ENCODE results near the gene PAPOLA. TPM values are rescaled to one million over a fixed set of nuclear protein-coding genes. Genes with fewer than 3 reads are reported as not detected.

PAPOLA gene
- total RNA-seq, 1 experiment from 2014 or later, result 52.9 TPM

DNA sequence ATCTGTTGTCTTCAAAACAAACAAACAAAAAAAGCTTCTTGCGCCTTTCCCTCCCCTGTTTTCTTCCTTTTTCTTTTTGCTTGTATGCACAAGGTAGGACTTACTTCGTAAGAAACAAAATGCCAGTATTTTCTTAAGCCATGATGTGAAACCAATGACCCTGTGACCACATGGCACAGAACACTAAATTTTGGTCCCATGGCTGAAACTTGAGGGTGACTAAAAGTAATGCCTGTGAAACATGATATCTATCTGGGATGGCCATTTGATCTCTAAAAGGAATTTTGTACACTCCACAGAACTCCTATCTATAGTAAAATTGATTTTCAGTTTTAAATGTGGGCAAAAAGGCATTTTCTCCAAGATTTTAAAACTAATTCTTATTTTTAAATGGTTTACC lies 63.6 kb downstream of the PAPOLA start:
- DNase-seq (ENCODE audit: low spot score), result no peak

GRCh38 chr14:96567289-96567899 lies 65.2 kb downstream of the PAPOLA start:
- peak; percentile 12 for DNase-seq (ENCODE audit: low spot score)

- DNase-seq (ENCODE audit: low spot score), result no peak
Observed at GRCh38 chr14:96568621-96569020, 66.4 kb downstream of the PAPOLA start.

DNA sequence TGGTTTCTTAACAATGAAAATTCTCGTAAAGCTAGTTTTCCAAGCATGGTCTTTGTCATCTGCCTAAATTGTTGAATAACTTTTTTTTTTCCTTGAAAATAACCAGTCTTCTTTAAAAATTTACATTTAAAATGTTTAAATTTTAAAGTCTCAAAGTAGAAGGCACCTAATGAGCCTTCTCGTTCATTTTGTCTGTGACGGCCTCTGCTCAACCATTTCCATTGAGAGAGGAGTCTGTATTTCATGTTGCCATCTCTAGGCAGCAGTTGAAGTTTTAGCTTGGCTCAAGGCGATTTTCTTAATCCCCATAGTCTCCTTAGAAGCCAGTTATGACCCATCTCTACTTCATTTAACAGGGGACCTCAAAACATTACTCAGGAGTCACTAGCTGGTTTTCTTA lies 69.1 kb downstream of the PAPOLA start:
- no peak for DNase-seq (ENCODE audit: low spot score)

DNA sequence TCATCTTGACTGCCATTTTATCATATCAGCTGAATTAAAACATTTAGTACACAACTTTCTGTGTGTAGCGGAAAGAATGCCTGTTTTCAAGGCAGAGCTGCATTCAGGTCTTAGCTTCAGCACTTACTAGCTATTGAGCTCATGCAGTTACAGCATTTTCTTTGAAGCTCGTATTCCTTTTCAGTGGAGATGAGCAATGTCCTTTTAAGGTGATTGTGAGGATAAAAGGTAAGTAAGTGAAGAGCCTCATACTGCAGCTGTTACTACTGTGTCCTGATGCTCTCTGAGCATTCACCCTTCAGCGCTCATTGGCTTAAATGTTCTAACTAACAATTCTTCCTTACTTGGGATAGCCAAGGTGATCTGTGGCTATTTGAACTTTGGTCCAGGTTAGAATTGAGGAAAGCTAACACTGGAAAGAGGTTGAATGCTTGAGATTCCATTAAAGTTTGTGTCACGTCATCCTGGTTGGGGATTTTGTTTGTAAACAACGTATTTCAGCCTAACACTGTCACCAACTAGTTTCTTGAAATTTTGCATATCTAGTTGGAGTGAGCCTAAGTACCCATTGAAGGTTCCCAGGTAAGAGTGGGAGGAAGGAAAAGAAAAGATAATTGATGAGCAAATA lies 71.4 kb downstream of the PAPOLA start:
- DNase-seq (ENCODE audit: low spot score), result no peak

DNA sequence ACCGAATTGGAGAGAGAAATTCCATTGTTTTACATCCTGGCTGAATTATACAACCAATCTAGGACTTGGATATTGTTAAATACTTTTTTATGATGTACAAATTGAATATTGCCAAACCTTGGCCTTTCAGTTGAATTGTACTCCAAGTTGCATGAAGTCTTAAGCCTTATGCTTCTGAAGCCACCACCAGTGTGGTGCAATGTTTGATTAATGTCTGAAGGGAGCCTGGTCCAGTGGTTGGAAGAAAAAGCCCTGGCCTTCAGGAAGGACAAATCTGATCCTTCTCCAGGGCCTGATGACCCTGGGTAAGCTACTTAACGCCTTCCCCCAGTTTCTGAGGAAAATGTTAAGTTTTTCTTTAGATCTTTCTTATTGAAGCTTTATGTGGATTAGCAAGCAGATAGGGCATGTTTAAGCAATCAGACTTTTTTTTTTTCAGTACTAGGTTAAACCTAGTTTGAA lies 72.0 kb downstream of the PAPOLA start:
- DNase-seq (ENCODE audit: low spot score), result no peak

DNA sequence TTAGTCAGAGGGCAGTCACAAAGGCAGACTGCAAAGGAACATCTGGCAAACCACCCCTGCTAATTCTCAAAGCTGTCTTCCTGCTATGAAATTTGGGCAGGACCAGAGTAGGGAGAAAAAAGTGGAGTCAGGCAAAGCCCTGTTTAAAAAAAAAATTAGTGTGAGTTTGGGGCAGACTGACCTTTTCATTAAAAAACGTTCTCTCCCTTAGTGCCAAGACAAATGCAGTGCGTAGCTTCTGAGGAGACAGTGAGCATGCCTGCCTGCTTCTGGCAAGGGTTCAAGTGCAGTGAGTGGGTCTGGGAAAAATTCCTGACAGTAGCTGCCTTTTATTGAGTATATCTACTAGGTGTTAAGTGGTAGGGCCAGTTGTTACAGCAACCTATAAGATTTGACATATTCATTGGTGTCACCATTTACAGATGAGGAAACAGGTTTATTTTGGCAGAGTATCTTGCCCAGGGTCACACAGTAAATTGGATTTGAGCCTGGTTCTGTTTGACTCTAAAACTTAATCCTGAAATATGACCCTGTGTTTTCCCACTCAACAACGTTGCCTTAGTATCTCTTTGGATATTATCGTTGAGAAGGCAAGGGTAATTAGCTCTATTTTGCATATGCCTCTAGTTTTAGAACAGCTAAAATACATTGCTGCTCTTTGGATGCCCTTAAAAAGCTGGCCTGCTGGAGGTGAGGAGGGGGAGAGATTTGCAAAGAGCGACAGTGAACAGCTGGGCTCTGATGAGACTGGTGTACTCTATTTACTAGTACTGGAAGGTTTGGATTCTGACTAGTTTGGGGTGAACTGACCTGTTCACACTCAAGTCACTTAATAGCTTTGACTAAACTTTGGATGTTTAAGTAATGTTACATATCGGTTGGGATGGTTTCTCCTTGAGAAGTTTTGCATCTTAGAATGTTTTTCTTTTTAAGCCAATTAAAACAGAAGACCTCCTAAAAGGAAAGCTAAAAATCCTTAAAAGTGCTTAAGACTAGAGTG lies 72.8 kb downstream of the PAPOLA start:
- DNase-seq (ENCODE audit: low spot score), result no peak

- DNase-seq (ENCODE audit: low spot score), result no peak
Observed at GRCh38 chr14:96576359-96576758, 74.2 kb downstream of the PAPOLA start.

DNA sequence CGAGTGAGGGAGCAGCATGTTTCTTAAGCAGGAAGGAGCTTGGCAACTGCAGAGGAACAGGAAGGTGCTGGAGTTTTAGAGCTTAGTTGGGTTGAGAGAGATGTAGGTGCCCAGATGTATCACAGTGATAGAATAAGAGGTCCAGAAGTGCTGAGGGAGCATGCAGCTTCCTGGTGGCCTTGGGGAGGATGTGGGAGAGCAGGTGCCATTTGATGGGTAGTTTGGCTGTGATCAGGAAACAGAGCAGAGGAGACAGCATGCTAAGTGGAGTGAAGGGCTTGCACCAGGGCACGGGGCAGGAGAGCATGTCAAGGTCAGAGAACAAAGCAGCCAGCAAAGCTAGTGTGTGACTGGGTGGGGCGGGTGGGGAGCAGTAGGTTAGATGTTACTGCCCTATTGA lies 74.8 kb downstream of the PAPOLA start:
- no peak for DNase-seq (ENCODE audit: low spot score)

DNA sequence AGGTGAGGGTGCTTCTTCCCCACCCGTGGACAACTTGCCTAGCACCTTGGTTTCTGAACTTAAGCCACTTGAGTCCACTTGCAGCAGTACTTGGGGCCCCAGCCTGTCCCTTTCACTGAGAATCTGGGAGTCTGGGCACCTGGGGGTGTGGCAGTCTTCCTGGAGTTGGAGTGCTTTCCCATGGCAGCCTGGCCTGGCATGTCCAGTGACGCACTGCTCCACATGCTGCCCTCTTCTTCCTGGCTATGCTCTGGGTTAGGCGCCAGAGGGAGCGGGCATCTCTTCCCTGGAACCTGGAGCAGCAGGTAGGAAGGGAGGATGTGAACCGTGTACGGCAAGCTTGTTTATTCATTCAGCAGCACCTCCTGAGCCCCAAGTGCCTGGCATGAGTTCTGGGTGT lies 76.4 kb downstream of the PAPOLA start:
- DNase-seq (ENCODE audit: low spot score), result no peak

- DNase-seq (ENCODE audit: low spot score), result no peak
Observed at GRCh38 chr14:96579358-96579757, 77.2 kb downstream of the PAPOLA start.

DNA sequence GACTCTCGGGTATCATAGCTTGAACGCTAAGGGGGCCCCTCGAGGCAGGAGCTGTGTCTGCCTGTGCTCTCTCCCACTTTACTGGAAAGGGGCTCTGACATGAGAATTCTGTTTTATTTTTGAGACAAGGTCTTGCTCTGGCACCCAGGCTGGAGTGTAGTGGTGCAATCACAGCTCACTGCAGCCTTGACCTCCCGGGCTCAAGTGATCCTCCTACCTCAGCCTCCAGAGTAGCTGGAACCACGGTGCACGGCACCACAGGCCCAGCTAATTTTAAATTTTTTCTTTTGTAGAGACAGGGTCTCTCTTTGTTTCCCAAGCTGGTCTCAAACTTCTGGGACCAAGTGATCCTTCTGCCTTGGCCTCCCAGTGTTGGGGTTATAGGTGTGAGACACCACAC lies 77.7 kb downstream of the PAPOLA start:
- no peak for DNase-seq (ENCODE audit: low spot score)

- no peak for DNase-seq (ENCODE audit: low spot score)
Observed at GRCh38 chr14:96580566-96580965, 78.4 kb downstream of the PAPOLA start.

DNA sequence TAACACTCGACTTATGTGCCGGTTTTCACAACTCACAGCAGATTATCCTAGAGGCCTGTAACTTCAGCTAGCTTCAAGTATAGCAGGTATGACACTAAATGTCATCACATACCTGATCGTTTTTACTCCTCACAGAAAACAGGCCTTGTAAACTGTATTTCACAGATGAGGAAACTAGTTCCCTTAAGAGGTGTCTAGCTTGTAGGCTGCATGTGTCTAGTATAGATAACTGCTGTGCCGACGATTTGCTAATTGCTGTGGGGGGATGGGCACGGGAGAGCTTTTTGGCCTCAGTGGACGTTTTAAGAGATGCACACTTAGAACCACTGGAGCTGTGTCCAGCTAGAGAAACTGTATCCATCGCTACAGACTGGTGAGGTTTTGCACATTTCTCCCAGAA lies 78.8 kb downstream of the PAPOLA start:
- no peak for DNase-seq (ENCODE audit: low spot score)

DNA sequence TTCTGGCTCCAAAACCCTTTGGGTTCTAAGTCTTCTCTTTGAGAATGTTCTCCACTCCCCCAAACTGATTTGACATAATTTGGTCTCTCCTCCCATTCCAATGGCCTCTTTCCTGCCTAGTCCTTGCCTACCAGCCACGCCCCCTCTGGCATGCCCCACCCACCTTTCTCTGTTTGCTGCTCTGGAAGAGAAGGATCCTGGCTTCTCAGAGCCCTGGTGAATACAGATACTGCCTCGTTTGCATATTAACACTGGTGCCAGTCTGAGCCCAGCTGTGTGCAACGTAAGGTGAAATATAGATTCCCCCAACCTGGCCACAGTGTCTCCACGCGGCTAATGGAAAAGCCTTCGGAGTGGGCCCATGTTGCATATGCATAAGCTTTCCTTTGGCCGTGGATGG lies 79.7 kb downstream of the PAPOLA start:
- DNase-seq (ENCODE audit: low spot score), result no peak

- DNase-seq (ENCODE audit: low spot score), result no peak
Observed at GRCh38 chr14:96582411-96582961, 80.3 kb downstream of the PAPOLA start.

- no peak for DNase-seq (ENCODE audit: low spot score)
Observed at GRCh38 chr14:96582995-96583394, 80.8 kb downstream of the PAPOLA start.

DNA sequence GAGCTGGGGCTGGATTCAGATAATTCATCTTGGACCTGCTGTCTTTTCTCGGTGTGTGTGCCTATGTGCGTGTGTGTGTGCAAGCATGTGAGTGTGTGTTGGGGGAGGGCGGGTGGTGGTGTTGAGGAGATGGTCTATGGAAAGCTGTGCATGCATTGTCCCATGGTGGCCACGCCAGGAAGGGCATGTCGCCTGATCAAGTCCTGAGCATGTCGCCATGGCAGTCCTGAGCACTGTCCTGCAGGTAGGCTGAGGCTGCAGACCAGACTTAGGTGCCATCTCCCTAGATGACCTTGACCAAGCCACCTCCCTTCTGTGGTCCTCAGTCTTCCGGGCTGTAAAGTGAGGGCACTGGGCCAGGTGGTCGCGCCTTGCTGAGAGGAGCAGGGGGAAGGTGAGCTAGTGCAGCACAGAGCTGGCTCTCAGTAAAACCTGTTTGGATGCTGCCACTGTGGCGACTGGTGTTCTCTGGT lies 81.4 kb downstream of the PAPOLA start:
- DNase-seq (ENCODE audit: low spot score), result no peak

GRCh38 chr14:96584199-96584906 lies 82.2 kb downstream of the PAPOLA start:
- DNase-seq (ENCODE audit: low spot score), result peak; percentile 59

DNA sequence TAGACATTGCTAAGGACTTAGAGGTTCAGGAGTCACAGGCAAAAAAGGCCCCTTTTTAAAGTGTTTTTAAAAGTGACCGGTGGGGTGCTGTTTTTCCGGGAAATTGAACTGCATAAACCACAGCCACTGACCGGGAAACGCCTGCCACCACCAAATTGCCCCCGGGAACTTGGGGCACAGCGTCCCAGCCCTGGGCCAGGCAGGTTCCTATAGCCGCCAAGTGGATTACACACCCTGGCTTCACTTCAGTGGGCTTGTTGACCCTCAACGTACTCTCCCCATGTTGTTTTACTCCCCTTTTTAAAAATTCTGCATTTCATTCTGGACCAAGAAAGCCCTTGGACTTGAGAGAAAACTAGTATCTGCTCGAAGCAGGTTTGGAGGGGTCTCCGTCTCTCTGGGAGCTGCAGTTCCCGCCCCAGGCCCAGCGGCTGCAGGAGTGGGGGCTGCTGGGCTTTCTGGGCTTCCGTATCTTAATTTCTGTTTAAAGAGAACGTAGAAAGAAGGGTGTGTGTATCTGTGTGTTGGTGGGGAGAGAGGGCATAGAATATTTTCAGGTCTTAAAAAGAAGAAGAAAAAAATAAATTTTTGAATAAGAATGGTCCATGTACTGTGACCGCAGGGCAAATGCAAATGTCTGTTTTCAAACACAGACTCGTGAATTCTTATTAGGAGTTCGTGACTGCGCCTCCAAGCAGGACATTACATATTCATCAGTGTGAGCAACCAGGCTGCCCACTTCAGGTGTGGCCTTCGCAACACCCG lies 82.9 kb downstream of the PAPOLA start:
- DNase-seq (ENCODE audit: low spot score), result no peak

DNA sequence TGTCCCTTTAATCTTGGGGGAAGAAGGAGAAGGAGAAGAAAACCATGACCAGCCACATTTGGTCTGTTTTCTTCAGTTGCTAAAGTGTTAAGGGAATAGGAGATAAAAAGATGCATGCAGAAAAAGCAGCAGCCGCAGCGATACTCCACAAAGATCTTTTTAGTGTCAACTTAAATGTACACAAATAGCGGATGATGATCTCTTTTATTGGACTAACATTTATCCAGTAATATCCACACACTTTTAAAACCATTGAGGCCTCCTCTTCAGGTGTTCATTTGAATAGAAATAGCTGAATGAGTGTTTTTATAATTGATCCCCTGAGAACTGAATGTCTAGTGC lies 83.5 kb downstream of the PAPOLA start:
- DNase-seq (ENCODE audit: low spot score), result no peak

Data from HT-29 (cell line).